Measurements from ENCODE around the gene SENP2. TPM values are rescaled to one million over a fixed set of nuclear protein-coding genes. Genes with fewer than 3 reads are reported as not detected.

Gene SENP2
- total RNA-seq, 2 experiments from 2014 or later = 35.2 to 36.4 TPM

GRCh38 chr3:185663929-185664328 lies 77.8 kb downstream of the SENP2 start:
- no peak for DNase-seq
- Mint-ChIP-seq H3K27ac (no peak overlapping the region), H3K27me3 (peaks cover 15% of the 10 kb centered on the region), H3K4me1 (no peaks in the 10 kb centered on the region), H3K4me3 (no peak overlapping the region), H3K9me3 (no peaks in the 10 kb centered on the region), H3K36me3 (no peaks in the 10 kb centered on the region)

- Mint-ChIP-seq H3K4me1 (no peaks in the 10 kb centered on the region), H3K27me3 (peaks cover 13% of the 10 kb centered on the region), H3K27ac (no peak overlapping the region), H3K9me3 (no peaks in the 10 kb centered on the region), H3K36me3 (no peaks in the 10 kb centered on the region), H3K4me3 (no peak overlapping the region)
- no peak for DNase-seq
Observed at GRCh38 chr3:185667574-185667973, 81.5 kb downstream of the SENP2 start.

GRCh38 chr3:185677146-185677829 lies 91.2 kb downstream of the SENP2 start:
- peaks cover 16% of the 10 kb centered on the region for H3K9me3 Mint-ChIP-seq
- H3K36me3 Mint-ChIP-seq = no peaks in the 10 kb centered on the region
- H3K4me3 Mint-ChIP-seq = no peak overlapping the region
- H3K4me1 Mint-ChIP-seq = no peaks in the 10 kb centered on the region
- H3K27ac Mint-ChIP-seq = no peak overlapping the region
- peaks cover 20% of the 10 kb centered on the region for H3K27me3 Mint-ChIP-seq
- DNase-seq = no peak

- H3K4me3 Mint-ChIP-seq = no peak overlapping the region
- no peak overlapping the region for H3K27ac Mint-ChIP-seq
- no peaks in the 10 kb centered on the region for H3K4me1 Mint-ChIP-seq
- DNase-seq = no peak
- H3K36me3 Mint-ChIP-seq = no peaks in the 10 kb centered on the region
- peaks cover 16% of the 10 kb centered on the region for H3K9me3 Mint-ChIP-seq
- peaks cover 20% of the 10 kb centered on the region for H3K27me3 Mint-ChIP-seq
Observed at GRCh38 chr3:185678027-185678426, 91.9 kb downstream of the SENP2 start.

GRCh38 chr3:185680231-185680630 lies 94.1 kb downstream of the SENP2 start:
- Mint-ChIP-seq H3K27me3 (peaks cover 16% of the 10 kb centered on the region), H3K4me1 (no peaks in the 10 kb centered on the region), H3K36me3 (no peaks in the 10 kb centered on the region), H3K9me3 (peaks cover 16% of the 10 kb centered on the region), H3K27ac (no peak overlapping the region), H3K4me3 (no peak overlapping the region)
- DNase-seq = no peak

Other genes with a start within 250 kb of the SENP2 start
- 10 to 100 TPM; 13.8 to 14.8 TPM for gene MAP3K13, start 223.2 kb upstream of the SENP2 start, total RNA-seq
- gene TMEM41A, start 87.3 kb upstream of the SENP2 start, total RNA-seq = 10 to 100 TPM; 18.4 to 20.0 TPM
- gene LIPH, start 33.7 kb upstream of the SENP2 start, total RNA-seq = not detected
- under 1 TPM; 0.28 to 0.41 TPM for gene IGF2BP2, start 238.7 kb downstream of the SENP2 start, total RNA-seq